ENCODE results near the gene PLS1.

The PLS1 gene

DNA sequence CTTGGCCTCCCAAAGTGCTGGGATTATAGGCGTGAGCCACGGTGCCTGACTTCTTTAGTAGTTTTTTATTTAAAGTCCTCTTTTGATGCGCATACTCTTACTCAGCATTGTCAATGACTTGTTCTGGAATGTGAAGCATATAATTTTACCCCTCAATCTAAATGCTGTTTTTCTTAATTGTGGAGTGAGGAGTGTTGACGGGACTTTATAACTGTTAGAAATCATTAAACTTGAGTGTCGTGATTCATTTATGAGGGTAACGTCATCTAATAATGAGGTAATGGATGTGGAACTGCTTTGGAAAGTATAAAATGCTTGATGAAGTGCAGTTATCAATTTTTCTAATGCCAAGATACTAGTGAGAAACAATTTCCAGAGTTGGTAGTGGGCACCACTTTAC lies 48.3 kb downstream of the PLS1 start:
- no peak for DNase-seq

DNA sequence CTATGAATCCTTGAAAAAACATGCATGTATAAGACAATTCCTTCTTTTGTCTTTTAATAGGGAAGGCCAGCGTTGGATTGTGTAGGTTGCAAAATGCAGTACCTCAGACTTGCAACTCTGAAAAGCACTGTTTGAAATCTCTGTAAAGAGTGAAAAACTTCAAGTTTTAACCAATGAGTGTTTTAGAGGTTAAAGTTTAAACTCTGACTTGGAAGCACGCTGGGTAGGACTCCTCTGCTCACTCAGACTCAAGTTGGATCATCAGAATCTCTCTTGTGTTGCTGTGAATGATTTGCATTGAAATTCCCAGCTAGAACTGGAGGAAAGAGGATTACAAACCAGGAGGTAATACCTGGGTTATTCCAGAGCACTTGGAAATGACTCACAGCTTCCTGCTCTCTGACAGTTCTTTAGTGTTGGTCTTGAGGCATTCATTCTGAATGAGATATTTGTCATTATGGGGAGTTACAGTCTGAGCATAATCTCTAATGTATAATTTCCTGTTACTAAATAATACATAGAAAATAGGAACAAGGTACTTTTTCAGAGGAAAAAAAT lies 49.1 kb downstream of the PLS1 start:
- peak; percentile 74 for DNase-seq

DNA sequence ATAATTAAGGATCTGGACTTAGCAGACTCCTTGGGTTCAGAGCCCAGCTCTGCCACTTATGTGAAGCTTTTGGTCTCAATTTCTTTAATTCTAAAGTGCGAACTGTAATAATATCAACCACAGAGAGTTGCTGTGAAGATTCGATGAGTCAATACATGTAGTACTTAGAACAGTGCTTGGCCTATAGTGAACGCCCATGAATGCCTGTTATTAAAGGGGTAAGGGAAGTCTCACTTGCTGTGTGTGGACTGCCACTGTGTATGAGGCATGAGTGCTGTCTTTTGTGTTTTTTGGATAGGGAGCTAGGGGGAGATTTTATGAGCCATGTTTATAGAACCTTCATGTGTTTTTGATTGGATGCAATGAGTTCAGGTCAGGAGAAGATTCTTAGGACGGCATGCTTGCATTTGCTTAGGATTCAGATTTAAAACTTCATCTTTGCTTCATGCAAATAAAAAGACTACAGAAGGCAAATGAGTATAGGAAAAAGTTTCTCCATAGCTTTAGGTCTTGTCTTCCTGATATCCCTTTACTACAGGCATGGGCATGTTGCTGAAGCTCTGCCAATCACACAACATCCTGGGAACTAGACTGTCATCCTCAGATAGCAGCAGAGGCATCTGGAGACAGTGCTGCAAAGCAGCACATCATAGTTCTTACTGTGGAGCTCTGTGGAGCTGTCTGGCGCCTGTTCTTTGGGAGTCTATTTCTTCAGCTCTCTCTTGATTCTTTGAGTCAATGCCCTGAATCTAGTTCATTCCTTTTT lies 50.0 kb downstream of the PLS1 start:
- no peak for DNase-seq

DNA sequence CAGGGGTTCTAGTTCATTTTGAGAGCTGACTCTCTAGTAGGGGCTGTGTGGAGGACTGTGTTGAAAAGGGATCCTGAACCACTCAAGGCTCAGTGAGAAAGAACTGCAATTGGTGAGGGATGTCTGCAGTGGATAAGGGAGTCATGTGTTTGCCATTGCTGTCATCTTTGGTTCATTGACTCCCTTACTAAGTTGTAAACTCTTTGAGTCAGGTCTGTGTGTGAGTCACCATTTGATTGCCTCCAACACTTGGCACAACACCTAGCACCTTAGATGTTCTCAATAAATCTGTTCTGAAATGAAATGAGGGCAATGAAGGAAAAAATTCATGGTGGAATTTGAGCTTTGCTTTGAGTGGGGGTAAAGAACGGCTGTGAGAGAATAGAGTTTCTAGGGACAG lies 51.7 kb downstream of the PLS1 start:
- DNase-seq, result peak; percentile 40

DNA sequence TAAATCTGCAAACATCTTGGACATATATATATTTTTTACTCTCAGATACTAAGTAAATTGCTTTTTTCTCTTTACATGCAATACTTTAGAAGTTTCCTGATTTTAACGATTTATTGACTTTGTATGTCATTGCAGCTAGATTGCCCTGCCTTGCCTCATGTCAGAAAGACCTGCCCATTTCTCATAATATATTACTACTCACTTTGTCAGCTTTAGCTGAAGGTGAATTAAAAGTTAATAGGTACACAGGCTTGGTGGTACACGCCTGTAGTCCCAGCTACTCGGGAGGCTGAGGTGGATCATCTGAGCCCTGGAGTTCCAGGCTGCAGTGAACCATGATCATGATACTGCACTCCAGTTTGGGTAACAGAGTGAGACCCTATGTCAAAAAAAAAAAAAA lies 52.8 kb downstream of the PLS1 start:
- DNase-seq, result no peak

DNA sequence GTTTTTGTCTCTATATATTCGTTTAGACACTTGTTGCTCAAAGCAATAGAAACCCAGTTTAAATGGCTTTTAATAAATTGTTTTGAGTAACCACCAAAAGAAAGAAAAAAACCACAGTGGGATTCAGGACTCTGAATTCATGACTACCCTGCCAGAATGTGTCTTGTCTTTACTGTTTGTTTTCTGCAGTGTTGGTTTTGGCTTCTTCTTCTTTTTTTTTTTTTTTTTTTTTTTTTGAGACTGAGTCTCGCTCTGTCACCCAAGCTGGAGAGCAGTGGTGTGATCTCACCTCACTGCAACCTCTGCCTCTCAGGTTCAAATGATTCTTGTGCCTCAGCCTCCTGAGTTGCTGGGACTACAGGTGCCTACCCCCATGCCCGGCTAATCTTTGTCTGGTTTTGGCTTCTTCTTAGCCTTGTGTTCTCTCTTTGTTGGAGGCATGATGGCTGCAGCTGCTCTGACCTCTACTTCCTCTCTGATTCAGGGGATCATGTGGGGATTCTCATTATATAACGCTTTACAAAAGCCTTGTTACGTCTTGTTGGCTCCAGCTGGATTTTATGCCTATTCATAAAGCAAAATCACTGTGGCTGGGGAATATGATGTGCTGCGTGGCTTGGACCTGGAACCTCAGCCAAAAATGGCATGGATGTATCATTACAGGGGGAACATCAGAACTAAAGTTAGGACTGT lies 54.0 kb downstream of the PLS1 start:
- DNase-seq, result peak; percentile 28

DNA sequence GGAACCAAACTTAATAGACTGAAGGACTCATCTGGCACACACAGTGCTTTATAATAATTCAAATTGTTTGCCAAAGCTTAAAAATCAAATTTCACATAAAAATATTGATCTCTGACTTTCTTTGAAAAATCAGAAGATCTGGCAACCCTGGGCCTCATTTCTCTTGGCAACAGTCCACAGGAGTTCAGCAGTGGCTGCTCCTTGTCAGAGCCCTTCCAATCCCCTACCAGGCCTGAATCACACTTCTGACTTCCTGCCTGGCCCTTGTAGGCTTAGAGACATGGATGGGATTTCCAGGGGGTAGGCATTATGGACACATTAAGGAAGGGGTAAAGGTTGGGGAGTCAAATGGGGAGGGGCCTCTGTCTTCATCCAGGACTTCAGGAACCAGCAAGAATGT lies 55.5 kb downstream of the PLS1 start:
- DNase-seq, result no peak

DNA sequence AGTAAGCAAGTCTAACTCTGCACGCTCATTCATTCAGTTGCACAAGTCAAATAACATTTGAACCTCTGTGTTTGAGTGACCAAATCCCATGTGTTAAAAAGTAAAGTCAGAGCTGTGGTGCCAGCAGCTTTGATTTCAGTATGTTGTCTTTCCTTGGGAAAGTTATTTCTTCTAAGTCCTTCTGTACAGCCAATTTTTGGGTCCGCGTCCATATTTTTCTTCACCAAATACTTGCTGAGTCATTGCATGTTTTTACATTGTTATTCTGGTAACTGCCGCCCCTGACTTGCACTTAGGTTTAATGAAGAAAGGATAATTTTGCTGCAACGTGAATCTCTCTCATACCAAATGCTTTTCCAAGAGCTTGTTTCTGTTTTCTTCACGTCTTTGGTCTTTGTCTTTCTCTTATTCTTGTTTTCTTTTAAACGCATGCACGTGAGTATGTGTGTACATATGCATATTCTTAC lies 56.7 kb downstream of the PLS1 start:
- no peak for DNase-seq

DNA sequence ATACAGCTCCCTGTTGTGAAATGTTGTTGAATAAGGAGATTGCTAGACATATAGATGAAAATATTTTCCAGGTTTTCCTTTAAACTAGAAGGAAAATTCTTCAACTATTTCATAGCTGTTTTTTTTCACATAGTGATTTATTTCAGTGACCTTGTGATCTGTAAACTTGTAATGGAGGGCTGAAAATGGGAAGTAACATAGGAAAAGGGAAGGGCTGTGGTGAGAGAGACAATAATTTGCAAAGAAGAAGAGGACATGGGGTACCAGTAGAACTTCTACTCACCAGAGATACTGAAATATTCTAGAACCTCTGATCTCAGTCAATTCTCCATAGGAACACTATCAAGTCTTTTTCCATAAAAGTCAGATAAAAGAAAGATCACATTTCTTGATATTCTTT lies 60.4 kb downstream of the PLS1 start:
- no peak for DNase-seq

DNA sequence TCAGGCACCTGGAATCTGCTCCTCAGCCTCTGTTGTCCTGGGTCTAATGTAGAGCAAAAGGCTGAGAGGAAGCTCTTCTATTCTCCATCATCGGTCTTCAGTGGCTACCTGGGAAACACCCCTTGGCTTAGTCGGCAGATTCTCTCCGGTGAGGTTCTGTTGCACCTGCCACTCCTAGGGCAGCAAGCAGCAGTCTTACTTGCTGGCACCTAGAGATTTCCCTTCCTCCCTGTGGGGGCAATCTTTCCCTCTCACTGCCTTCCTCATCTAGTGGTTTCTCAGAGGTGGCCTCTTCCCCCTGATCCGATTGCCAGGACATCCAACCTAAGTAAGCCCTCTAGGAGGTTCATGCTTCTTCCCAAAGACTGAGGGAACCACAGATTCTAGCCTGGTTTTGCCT lies 60.8 kb downstream of the PLS1 start:
- DNase-seq, result peak; percentile 53

DNA sequence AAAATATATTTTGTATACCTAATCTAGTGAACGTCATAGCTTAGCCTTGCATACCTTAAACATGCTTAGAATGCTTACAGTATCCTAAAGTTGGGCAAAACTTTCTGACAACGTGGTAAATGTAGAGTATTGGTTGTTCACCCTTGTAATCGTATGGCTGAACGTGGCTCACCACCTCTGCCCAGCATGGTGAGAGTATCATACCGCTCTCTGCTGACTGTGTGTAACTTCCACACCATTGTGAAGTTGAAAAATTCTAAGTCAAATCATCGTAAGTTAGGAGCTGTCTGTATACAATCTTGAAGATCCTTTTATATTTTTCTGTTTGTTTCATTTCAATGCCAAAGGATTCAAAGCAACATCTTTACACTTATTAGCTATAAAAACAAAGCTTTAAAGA lies 64.2 kb downstream of the PLS1 start:
- no peak for DNase-seq

DNA sequence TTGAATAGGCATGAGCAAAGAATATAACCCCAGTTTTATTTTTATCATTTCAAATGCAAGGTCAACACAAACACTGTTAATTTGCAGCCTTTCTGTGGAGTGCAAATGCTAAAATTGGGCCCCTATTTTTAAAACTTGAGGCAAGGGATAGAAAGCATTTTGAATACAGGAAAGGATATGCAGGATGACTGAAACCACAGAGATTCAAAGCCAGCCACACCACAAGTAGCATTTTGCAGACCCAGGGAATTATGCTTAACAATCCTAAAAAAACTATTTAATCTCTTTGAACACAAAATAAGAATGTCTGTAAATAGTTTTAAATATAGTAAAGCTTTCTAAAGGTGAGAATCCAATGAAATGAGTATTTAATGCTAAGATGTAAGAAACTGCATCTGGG lies 64.7 kb downstream of the PLS1 start:
- no peak for DNase-seq

DNA sequence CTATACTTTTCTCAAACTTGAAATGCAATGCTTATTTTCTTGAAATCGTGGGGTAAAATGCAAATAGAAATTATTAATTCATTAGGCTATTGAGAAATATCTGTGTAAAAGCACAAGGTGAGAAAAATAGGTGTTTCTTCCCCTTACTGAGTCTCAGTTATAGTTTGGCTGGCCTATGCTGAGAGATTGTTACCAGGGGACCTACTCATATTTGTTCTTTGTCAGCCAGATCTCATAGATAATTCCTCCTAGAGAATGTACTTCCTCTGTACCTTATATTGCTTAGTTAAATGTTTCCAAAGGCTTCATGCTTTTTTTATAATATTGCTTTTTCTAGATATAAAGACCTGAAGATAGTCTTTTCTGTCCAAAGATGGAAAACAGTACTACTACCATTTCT lies 67.7 kb downstream of the PLS1 start:
- peak; percentile 52 for DNase-seq

DNA sequence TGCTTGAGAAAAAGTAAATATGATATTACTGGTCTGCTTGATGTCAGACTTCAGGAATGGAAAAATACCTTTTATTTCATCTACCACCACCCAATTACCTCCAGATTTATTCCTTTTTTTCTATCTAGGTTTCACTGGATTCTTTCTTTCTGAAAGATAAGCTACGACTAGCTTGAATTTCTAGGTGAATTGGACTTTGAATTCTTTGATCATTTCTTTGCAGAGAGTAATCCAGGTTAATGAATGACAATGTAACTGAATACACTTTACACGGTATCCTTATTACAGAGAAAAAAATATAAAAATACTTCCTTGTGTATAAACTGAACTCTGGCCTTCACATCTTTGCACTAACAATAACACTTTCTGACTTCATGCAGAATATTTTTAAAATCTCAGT lies 68.1 kb downstream of the PLS1 start:
- peak; percentile 72 for DNase-seq

DNA sequence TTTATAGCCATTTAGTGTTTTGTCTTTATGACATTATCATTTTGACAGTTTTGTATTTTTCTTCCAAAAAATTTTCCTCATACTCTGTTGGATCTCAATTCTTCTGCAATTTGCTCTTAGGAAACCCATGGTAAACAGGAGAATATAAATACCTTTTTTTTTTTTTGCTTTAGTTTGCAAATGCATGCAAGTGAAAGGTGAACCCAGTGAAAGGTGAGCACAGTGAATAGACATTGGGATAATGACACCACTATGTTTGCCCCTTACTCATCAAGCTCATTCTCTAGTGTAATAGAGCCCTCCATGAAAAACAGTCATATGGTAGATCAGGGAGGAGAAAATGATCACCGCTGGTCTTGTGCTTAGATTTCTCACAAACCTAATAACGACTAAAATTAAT lies 68.6 kb downstream of the PLS1 start:
- DNase-seq, result peak; percentile 61

DNA sequence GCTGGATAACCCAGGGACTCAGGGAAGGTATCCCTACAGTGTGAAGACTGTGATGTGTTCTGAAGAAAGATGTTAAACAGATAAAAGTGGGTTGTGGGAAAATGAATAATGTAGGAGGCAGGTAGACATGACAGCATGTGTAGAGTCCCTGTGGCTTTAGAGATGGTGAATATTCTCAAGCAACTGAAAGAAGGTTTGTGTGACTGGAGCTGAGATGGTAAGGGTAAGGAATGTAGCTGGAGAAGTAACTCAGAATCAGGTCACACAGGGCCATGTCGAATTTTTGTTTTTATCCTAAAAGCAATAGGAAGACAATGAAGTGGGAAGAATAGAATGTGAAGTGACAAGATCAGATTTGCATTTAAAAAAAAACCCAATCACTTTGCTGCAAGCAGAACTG lies 73.9 kb downstream of the PLS1 start:
- no peak for DNase-seq

DNA sequence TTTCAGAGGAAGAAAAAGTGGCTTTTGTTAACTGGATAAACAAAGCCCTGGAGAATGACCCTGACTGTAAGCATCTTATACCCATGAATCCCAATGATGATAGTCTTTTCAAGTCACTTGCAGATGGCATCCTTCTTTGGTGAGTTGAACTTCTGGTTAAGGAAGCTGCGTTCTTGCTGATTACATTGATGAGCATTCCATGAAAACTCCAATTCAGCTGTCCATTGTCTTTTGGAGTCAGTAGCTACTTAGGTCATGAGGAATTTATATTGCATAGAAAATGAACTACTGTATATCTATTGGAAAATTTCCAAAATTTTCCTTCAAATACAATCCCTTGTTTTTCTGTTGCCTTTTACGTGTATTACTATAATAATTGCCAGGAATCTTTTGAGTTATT lies 80.0 kb downstream of the PLS1 start:
- DNase-seq, result no peak

DNA sequence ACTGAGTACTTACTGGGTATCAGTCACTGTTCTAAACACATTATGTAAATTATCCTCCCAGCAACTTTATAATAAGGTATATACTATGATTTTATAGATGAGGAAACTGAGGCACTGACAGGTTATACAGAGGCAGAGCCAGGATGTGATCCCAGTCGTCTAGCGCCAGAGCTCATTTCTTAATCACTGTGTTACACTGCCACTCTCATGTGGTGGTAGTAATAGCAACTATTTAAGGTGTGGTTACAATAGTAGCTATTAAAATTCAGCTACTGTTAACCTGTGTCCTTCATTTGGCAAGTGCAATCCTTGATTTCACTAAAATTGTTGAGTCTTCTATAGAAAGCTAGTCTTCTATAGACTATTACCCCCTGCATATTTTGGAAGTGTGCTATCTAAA lies 84.5 kb downstream of the PLS1 start:
- DNase-seq, result peak; percentile 5

DNA sequence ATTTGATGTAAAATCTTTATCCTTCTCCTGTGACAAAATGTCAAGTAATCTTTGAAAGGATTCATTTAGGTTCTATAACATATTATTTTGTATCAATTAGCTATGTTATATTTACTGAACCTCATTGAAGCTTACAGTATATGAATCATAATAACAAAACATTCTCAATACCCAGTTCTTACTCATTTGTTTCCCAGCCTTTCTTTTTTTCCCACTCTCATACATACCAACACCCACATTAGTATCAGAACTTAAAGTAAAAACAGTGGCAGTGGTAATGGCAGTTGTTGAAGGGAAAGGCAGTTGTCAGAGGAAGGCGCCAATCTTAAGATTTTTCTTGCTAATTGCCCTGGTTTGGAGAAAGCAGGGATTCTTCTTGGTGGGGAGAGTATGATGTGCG lies 94.4 kb downstream of the PLS1 start:
- DNase-seq, result no peak

DNA sequence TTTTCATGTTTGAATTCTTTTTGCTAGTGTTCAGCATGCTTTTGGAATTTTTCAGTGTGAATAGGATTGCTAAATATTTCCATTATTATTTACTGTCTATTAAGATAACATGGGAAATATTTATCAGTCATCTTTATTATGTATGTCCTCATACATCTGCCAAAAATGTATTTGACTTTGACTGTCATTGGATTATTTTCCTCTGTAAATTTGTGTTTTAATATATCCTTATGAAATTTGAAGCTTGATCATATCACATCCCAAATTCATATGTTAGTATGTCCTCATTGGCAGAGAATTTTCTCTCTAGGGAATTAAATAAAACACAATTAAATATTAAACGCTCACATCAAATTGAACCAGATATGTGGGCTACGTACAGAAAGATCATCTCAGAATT lies 95.3 kb downstream of the PLS1 start:
- no peak for DNase-seq

DNA sequence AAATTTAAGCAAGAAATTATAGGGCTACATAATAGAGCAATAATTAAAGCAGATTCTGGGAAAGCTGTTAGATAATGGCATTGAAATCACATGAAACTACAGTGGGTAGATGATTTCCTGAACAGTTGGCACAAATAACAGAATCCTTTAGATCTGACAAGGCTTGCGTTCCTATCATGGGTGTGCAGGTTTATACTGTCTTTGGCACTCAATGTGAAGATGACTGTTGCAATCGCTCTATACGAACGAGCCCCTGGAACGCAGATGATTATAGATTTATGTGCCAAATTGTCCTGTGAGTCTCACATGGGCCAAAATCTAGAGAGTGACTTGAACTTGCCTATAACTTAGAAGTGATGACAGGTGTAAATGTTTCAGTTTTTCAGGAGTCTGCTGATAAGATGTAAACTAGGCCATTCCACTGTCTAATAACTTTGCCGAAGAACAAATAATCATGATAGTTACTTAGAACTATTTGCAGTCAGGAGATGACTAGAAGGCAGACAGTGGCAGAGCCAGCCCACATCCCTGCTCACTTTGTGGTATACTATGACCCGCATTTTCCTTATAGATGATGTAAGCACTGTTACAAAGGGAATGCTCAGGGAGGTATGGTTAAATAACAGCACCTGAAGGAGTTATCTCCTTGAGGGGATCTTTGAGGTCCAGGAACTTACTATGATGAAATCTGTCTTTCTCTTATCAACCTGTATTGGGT lies 97.1 kb downstream of the PLS1 start:
- DNase-seq, result no peak

DNA sequence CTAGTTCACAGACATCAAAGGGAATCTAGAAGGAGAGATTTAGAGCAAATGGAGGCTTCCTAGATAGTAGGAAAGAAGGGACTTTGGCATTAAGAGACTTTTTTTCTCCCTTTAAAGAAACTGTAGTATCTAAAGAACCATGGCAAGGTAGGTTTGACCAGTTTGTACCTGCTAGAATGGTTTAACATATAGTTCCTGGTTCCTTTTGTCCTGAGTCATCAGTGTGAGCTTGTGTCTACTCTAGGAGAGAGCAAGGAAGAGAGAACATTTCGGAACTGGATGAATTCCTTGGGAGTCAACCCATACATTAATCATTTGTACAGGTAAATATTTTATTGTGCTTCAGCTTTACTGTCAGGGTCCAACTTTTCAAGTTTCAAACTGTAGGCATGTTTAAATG lies 98.0 kb downstream of the PLS1 start:
- DNase-seq, result peak; percentile 21

DNA sequence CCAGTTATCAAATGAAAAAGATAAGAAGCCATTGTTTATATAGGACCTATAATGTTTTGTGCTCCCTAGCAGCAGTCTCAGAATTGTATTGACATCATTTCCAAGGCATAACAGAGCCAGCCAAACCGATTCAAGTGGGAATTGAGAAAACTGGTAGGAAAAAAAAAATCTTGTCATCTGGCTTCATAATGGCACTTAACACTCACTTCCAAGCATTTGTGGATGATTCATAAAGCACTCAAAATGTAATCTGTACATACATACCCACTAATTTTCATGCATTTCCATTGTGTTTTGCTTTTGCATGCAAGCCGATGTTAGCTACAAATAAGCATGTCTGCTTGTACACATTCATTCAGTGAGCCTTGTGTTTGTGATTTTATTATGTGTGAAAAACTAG lies 109.0 kb downstream of the PLS1 start:
- DNase-seq, result peak; percentile 56

Data from DMS53 (cell line).